ENCODE measurements around the gene GPATCH8.

- TF ChIP-seq CTCF (IDR thresholded peaks at IDR 0.05; ENCODE audit: poor library complexity, severe bottlenecking) (no peak), EZH2 (IDR thresholded peaks at IDR 0.05; ENCODE audit: borderline replicate concordance, insufficient read depth, low read length, poor library complexity, severe bottlenecking) (no peak), EP300 (conservative IDR thresholded peaks at IDR 0.05; ENCODE audit: poor library complexity, severe bottlenecking) (no peak), POLR2AphosphoS5 (IDR thresholded peaks at IDR 0.05) (no peak), REST (IDR thresholded peaks at IDR 0.05; ENCODE audit: borderline replicate concordance) (no peak), TAF1 (IDR thresholded peaks at IDR 0.05; ENCODE audit: low read depth) (no peak), MXI1 (conservative IDR thresholded peaks at IDR 0.05; ENCODE audit: poor library complexity, severe bottlenecking) (no peak)
These were observed 117.1 kb downstream of the GPATCH8 start for GRCh38 chr17:44386182-44386525.

All from neural cell (in vitro differentiated cells).